Measurements from ENCODE around the gene STXBP6. TPM values are rescaled to one million over a fixed set of nuclear protein-coding genes. Genes with fewer than 3 reads are reported as not detected.

Gene STXBP6
- total and polyA plus RNA-seq, 2 donors (not counting 3 experiments of a cell fraction or from before 2014, with no cell fraction given), result 0.06 TPM; not detected in 1

GRCh38 chr14:24828486-24828885, 221.5 kb downstream of the STXBP6 start:
- Histone ChIP-seq H3K9me3 (replicated peaks; ENCODE audit: control insufficient read depth, insufficient read depth, low read length) (no peaks in the 10 kb centered on the region), H3K27me3 (ENCODE audit: control insufficient read depth in 2 of 2, insufficient read depth in 2 of 2, low read length in 2 of 2) (peaks cover 0 to 2% of the 10 kb centered on the region in 2 experiments), H3K4me3 (replicated peaks in 1 of 3; ENCODE audit: insufficient read depth in 1 of 3, low read depth in 1 of 3, low read length in 3 of 3) (no peak overlapping the region), H3K9ac (replicated peaks; ENCODE audit: extremely low read depth, insufficient read depth, low read length) (no peak overlapping the region), H3K27ac (ENCODE audit: insufficient read depth, low read depth, low read length) (no peak overlapping the region), H2AFZ (ENCODE audit: low read depth, low read length) (no peak overlapping the region), H4K20me1 (replicated peaks; ENCODE audit: control insufficient read depth, extremely low read depth, insufficient read depth, low read length) (no peaks in the 10 kb centered on the region), H3K36me3 (ENCODE audit: control insufficient read depth in 2 of 2, extremely low read depth in 1 of 2, insufficient read depth in 2 of 2, low read length in 2 of 2) (no peaks in the 10 kb centered on the region), H3K9me1 (replicated peaks; ENCODE audit: control insufficient read depth, extremely low read depth, insufficient read depth, low read length) (no peaks in the 10 kb centered on the region), H3K4me1 (ENCODE audit: control insufficient read depth, extremely low read depth, insufficient read depth, low read length) (no peaks in the 10 kb centered on the region), H3K79me2 (ENCODE audit: control insufficient read depth, insufficient read depth, low read length) (no peaks in the 10 kb centered on the region), H3K4me2 (ENCODE audit: insufficient read depth, low read length) (no peak overlapping the region)
- no peak for TF ChIP-seq MYC (IDR thresholded peaks at IDR 0.05; ENCODE audit: low read depth, low read length)
- no peak for TF ChIP-seq POLR2AphosphoS5 (IDR thresholded peaks at IDR 0.05; ENCODE audit: insufficient read depth, low read depth, low read length)
- no peak for TF ChIP-seq EZH2 (IDR thresholded peaks at IDR 0.05; ENCODE audit: borderline replicate concordance, low read depth, low read length, severe bottlenecking)
- TF ChIP-seq POLR2A (IDR thresholded peaks at IDR 0.05; ENCODE audit: low read depth, low read length), result no peak
- no peak for TF ChIP-seq FOS (IDR thresholded peaks at IDR 0.05; ENCODE audit: borderline replicate concordance, insufficient read depth, low read length)
- TF ChIP-seq JUN (IDR thresholded peaks at IDR 0.05; ENCODE audit: borderline replicate concordance, insufficient read depth, insufficient read length, low read depth), result no peak
- TF ChIP-seq GATA2 (IDR thresholded peaks at IDR 0.05; ENCODE audit: insufficient read depth, insufficient read length, low read depth, low read length), result no peak
- no peak for TF ChIP-seq MAX (IDR thresholded peaks at IDR 0.05; ENCODE audit: insufficient read depth, insufficient read length)
- TF ChIP-seq CTCF (IDR thresholded peaks at IDR 0.05; ENCODE audit: extremely low read depth in 1 of 2, insufficient read depth in 1 of 2, low read depth in 1 of 2, low read length in 2 of 2), result no peak
- dilution Hi-C loops (cut with MboI; ENCODE audit: extremely low pct_ligation_motif_present, low sequenced_read_pairs), result no loop called here
- DNase-seq (ENCODE audit: low read depth, low spot score), result no peak
- intact Hi-C loops (cut with micrococcal nuclease), result no loop called here
- no TSS peak for BruUV-seq (replicated peaks)
- ChIA-PET POLR2A (no interaction called here), CTCF (no interaction called here)
- FAIRE-seq, result no peak

All from endothelial cell of umbilical vein (primary cell).